SH-SY5Y (cell line): Measurements from ENCODE around the gene MPI.

ENCODE experiments used
- GATA2 ChIP-seq: IDR thresholded peaks from 2 replicates; pipeline ENCODE4 v1.6.1; 2011; ENCODE audit warnings: mild to moderate bottlenecking, low read depth, low read length
- GATA3 ChIP-seq: IDR thresholded peaks from 2 replicates; pipeline ENCODE4 v1.6.1; 2011; ENCODE audit warnings: low read depth, mild to moderate bottlenecking, low read length, moderate library complexity

DNA sequence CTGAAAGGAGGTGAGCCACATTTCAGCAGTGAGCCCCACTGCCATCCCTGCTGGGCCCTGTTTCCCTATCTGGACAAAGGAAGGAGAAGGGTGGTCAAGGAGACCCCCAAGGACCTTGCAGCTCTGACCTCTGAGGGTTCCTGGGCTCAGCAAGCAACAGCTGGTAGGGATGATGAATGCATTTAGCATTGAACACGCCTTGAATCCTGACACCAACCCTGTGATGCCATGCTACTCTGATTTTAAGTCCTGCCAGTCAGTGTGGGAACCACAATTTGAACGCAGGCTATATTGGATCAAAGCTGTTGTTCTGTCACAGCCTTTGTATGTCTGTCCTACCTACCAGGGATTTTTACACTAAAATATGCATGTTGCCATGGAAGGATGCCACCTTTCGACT is 6.5 kb downstream of the MPI start:
- TF ChIP-seq GATA2: no peak
- no peak for TF ChIP-seq GATA3
